ENCODE results near the gene GYPB. TPM values are rescaled to one million over a fixed set of nuclear protein-coding genes. Genes with fewer than 3 reads are reported as not detected.
"Not testable (repeated sequence)": the region's sequence is repeated elsewhere in the genome, so short reads cannot be mapped to it uniquely, and the experiment has no call there.

The GYPB gene
- total RNA-seq, 4 donors from 2014 or later: not detected

DNA sequence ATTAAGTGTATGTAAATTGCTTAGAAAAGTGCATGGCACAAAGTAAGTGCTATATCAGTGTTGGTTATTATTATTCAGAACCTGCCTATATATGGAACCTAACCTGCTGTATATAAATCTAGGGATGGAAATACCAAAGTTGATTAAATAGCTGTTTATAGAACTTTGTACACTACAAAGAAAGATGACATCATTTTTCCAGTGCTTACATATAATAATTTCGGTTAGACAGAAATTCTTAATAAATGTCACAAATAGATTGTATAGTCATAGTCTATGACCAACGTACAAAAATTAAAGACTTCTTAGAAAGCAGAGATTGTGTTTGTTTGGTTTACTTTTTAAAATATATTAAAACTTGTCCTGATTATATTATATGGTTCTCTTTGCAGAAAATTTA is 4.4 kb downstream of the GYPB start:
- Histone ChIP-seq H3K27me3 (no peaks in the 10 kb centered on the region), H3K4me1 (no peaks in the 10 kb centered on the region), H3K9me3 (no peaks in the 10 kb centered on the region), H3K36me3 (no peaks in the 10 kb centered on the region), H3K4me3 (no peak overlapping the region), H3K27ac (no peak overlapping the region)
- TF ChIP-seq POLR2A (IDR thresholded peaks at IDR 0.05): no peak
- TF ChIP-seq, protein P1, sequence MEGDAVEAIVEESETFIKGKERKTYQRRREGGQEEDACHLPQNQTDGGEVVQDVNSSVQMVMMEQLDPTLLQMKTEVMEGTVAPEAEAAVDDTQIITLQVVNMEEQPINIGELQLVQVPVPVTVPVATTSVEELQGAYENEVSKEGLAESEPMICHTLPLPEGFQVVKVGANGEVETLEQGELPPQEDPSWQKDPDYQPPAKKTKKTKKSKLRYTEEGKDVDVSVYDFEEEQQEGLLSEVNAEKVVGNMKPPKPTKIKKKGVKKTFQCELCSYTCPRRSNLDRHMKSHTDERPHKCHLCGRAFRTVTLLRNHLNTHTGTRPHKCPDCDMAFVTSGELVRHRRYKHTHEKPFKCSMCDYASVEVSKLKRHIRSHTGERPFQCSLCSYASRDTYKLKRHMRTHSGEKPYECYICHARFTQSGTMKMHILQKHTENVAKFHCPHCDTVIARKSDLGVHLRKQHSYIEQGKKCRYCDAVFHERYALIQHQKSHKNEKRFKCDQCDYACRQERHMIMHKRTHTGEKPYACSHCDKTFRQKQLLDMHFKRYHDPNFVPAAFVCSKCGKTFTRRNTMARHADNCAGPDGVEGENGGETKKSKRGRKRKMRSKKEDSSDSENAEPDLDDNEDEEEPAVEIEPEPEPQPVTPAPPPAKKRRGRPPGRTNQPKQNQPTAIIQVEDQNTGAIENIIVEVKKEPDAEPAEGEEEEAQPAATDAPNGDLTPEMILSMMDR (IDR thresholded peaks at IDR 0.05 in 4 of 5, conservative IDR thresholded peaks at IDR 0.05 in 1 of 5): no peak
- DNase-seq (no peak), ATAC-seq (no peak)
- intact Hi-C loops (cut with DNase I; ENCODE audit: low total_unique reads): no loop called here
- in situ Hi-C loops (cut with MboI; ENCODE audit: low sequenced_read_pairs in 4 of 4): no loop called here

DNA sequence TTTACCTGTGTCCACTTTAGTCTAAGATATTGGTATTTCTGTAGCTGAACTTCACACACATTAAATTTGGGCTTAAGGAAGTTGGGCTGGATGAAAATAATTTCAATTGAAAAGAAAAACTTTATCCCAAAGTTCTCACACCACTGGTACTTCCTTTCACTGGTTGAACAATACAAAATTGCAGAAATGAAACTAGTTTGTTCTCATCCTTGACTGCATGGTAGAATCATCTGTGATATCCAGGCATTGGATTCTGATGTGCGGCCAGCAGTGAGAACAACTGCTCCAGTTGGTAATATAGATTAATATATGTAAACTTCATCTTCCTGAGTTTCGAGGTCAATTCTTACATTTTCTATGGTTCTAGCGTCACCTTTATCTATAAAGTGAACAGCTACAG is 10.6 kb downstream of the GYPB start:
- H3K9me3 ChIP-seq; DNase-seq; H3K4me3 ChIP-seq; H3K36me3 ChIP-seq; in situ Hi-C loops (cut with MboI; ENCODE audit: low sequenced_read_pairs in 4 of 4); ATAC-seq; H3K27ac ChIP-seq; H3K27me3 ChIP-seq; H3K4me1 ChIP-seq: not testable (repeated sequence)
- intact Hi-C loops (cut with DNase I; ENCODE audit: low total_unique reads): loop anchor here (10.0 kb wide), 1 partner anchor 124 kb away; no protein-coding TSS in a partner anchor

DNA sequence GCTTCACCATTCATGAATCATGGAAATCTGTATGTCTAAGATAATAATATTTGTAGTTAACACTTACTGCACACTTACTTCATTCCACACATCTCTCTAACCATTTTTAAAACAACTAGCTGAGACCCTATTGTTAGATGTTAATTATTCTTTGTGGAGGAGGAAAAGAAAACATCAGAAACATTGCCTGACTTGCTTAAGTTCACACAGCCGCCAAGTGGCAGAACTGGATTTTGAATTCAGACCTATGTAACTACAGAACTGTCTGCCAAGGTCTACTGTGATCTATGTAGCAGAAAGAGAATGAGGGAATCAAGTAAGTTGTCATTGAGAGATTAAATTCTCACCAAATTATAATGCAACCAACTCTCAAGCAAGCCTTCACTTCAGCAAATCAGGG is 11.2 kb downstream of the GYPB start:
- ATAC-seq; in situ Hi-C loops (cut with MboI; ENCODE audit: low sequenced_read_pairs in 4 of 4); H3K9me3 ChIP-seq; H3K4me3 ChIP-seq; H3K27me3 ChIP-seq; H3K27ac ChIP-seq; H3K36me3 ChIP-seq; DNase-seq; H3K4me1 ChIP-seq: not testable (repeated sequence)
- intact Hi-C loops (cut with DNase I; ENCODE audit: low total_unique reads): loop anchor here (10.0 kb wide), 1 partner anchor 123 kb away; no protein-coding TSS in a partner anchor

DNA sequence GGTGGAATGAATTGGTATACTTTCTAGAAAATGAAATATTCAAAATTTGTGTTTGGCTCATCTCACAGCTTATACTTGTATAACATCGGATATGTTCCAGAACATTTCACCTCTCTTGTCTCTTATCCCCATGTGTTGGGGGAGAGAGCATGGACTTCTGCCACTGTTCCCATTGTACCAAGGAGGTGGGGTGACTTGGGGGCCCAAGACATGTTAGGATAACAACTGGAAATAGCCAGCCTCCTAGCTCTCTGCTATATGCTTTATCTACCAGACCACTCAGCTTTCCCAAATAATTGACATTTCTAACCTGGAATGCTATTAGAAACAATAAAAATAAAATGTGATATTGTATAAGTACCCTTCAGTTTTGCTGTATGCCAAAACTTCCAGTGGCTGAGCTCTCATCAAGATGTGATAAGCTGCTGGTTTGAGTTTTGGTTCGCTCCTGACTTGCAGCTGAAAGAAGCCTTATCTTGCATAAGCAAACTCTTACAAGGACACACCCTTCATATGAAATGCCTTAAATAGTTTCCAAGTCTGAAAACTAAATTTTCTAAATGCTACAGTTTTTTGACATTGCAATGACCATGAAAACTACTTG is 12.9 kb downstream of the GYPB start:
- H3K4me1 ChIP-seq; H3K27me3 ChIP-seq; DNase-seq; H3K9me3 ChIP-seq; H3K27ac ChIP-seq; in situ Hi-C loops (cut with MboI; ENCODE audit: low sequenced_read_pairs in 4 of 4); ATAC-seq; H3K36me3 ChIP-seq; H3K4me3 ChIP-seq: not testable (repeated sequence)
- intact Hi-C loops (cut with DNase I; ENCODE audit: low total_unique reads): loop anchor here (10.0 kb wide), 1 partner anchor 122 kb away; no protein-coding TSS in a partner anchor

DNA sequence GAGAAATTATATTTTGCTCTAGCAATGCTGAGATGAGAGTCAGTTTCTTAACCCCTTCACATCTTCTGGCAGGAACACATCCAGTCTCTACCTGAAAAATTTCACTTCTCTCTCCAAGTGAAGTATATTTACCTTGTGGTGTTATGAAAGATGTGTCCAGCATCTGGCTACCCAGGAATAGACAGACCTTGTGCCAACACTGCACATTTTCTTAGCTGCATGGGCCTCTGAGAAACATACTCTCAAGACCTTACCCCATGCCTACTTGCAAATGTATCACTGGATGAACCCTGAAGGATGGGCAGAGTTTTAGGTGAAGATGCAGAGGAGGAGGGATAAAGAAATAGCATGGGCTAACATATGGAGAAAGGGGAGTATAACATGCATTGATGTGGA is 13.6 kb downstream of the GYPB start:
- H3K9me3 ChIP-seq; H3K27me3 ChIP-seq; H3K36me3 ChIP-seq; in situ Hi-C loops (cut with MboI; ENCODE audit: low sequenced_read_pairs in 4 of 4); ATAC-seq; H3K27ac ChIP-seq; DNase-seq; H3K4me3 ChIP-seq; H3K4me1 ChIP-seq: not testable (repeated sequence)
- intact Hi-C loops (cut with DNase I; ENCODE audit: low total_unique reads): loop anchor here (10.0 kb wide), 1 partner anchor 121 kb away; no protein-coding TSS in a partner anchor

DNA sequence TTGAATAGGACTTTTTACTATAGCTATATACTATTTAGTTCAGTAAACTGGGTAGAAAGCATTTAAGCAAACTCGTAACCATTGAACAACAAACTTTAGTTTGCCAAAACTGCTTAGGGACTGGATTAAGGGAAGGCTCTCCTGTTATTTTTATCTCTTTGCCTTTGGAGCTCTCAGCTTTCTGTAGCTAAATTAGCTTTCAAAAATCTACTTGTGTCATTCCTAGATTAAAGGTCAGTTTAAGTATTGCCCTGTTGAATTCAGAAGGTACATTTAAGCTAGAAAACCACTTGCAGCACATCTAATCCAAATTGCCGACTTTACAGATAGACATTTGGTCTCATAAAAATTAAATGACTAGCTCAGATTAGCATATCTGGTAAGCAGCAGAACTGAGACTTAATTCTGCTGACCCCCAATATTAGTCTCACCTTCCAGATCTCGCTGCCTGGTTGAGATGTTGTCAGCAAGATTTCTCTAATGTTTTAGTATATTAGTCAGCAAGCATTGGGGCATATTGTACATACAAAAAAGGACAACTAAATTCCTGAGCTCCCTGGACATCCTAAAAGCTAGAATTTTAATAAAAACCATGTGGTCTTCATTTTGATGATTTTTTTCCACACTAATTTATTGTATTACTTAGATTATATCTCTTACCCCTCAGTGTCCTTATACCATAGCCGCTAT is 14.2 kb downstream of the GYPB start:
- DNase-seq; ATAC-seq; H3K4me3 ChIP-seq; in situ Hi-C loops (cut with MboI; ENCODE audit: low sequenced_read_pairs in 4 of 4); H3K27ac ChIP-seq; H3K27me3 ChIP-seq; H3K9me3 ChIP-seq; H3K36me3 ChIP-seq; H3K4me1 ChIP-seq: not testable (repeated sequence)
- intact Hi-C loops (cut with DNase I; ENCODE audit: low total_unique reads): loop anchor here (10.0 kb wide), 1 partner anchor 120 kb away; no protein-coding TSS in a partner anchor

DNA sequence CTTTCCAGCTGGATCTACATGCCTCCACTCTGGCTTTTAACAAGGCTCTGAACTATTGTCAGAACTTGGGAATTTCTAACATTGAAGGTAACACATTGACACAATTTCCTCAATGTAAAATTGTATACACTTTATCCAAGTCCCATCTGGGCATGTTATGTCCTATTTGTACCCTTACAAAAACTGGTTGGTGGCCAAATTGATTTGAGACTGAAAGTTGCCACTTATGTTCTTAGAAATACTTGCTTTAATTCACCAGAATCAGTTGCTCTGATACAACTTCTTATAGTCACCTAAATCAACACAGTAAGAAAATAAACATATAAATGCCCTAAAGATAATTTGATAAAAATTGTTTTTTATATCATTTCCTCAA is 15.3 kb downstream of the GYPB start:
- in situ Hi-C loops (cut with MboI; ENCODE audit: low sequenced_read_pairs in 4 of 4); H3K4me3 ChIP-seq; ATAC-seq; DNase-seq; H3K9me3 ChIP-seq; H3K27me3 ChIP-seq; H3K36me3 ChIP-seq; H3K4me1 ChIP-seq; H3K27ac ChIP-seq: not testable (repeated sequence)
- intact Hi-C loops (cut with DNase I; ENCODE audit: low total_unique reads): loop anchor here (10.0 kb wide), 1 partner anchor 119 kb away; no protein-coding TSS in a partner anchor

DNA sequence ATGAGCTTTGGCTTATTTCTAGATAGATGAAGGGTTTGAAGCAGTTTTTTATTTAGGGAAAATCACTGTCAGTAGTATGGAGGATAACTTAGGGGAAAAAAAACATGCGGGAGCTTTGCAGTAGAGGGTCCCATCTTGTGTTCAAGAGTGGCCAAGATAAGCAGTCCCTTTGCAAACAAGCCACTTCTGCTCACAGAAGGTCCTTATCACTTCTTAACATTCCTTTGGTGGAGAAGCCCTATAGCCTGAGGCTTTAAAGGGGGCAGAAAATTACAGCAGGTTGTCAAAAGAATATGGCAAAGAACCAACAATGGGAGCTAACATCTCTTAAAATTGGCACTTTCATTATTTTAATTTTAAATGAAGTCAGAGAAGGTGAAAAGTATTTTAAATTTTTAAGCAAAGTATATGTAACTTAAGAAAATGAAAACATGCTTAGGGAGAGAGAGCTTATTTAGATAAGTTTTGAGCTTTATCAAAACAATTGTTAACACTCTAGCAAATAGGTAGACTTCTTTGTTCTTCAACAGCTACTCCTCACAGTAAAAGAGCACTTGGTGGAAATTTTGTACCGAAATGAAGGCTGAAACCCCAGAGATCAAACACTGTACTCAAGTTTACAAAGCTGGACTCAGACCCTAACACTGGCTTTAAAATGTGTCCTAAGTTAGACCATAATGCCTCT is 15.8 kb downstream of the GYPB start:
- intact Hi-C loops (cut with DNase I; ENCODE audit: low total_unique reads): loop anchor here (10.0 kb wide), 1 partner anchor 119 kb away; no protein-coding TSS in a partner anchor
- H3K4me1 ChIP-seq; DNase-seq; H3K36me3 ChIP-seq; in situ Hi-C loops (cut with MboI; ENCODE audit: low sequenced_read_pairs in 4 of 4); H3K27me3 ChIP-seq; H3K9me3 ChIP-seq; H3K4me3 ChIP-seq; ATAC-seq; H3K27ac ChIP-seq: not testable (repeated sequence)

DNA sequence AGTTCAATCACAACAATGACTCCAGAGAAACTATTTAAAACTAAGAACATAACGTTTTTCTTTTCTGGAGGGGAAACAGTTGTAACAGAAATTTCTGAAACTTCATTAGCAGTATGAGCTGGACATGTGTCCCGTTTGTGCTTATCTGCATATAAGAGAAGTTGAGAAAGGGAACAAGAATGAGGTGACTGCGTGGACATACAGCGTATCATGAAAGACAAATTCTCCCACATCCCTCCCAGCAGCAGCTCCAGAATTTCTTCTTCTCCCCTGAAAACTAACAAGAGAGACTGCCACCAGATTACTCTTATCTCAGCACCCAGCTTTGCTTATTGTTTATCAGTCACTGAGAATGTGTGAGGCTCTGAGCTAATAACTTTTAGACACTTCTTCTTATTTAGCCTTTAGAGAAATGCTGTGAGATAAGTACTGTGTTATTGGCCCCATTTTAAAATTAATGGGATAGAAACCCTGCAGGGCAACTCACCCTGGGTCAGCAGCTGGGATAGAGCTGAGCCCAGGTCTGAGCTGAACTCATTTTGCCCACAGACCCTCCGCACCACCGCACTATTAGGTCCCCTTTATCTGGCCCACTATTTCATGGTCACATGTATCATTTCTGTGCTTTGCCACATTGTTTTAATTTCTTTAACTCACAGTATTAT is 18.7 kb downstream of the GYPB start:
- H3K4me1 ChIP-seq; H3K27me3 ChIP-seq; DNase-seq; ATAC-seq; H3K4me3 ChIP-seq; in situ Hi-C loops (cut with MboI; ENCODE audit: low sequenced_read_pairs in 4 of 4); H3K36me3 ChIP-seq; H3K27ac ChIP-seq; H3K9me3 ChIP-seq: not testable (repeated sequence)
- intact Hi-C loops (cut with DNase I; ENCODE audit: low total_unique reads): loop anchor here (10.0 kb wide), 1 partner anchor 116 kb away; no protein-coding TSS in a partner anchor

DNA sequence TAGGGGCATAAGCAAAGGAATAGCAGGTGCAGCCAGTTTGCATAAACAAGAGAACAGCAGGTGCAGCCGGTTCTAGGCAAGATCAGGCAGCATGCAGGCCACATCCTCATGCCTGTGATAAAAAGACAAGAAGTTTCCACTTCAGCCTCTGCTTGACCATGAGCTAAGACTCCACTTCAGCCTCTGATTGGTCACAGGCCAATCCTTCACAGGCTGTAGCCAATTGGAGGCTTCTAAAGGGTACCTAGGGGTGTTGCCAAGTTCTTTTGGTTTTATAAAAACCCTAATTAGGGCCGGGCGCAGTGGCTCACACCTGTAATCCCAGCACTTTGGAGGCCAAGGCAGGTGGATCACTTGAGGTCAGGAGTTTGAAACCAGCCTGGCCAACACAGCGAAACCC is 23.0 kb downstream of the GYPB start:
- H3K9me3 ChIP-seq; H3K4me1 ChIP-seq; ATAC-seq; H3K27me3 ChIP-seq; H3K4me3 ChIP-seq; in situ Hi-C loops (cut with MboI; ENCODE audit: low sequenced_read_pairs in 4 of 4); DNase-seq; H3K36me3 ChIP-seq; H3K27ac ChIP-seq; intact Hi-C loops (cut with DNase I; ENCODE audit: low total_unique reads): not testable (repeated sequence)
